ENCODE data around the gene ISOC2. TPM values are rescaled to one million over a fixed set of nuclear protein-coding genes. Genes with fewer than 3 reads are reported as not detected.

ISOC2 gene
- polyA plus RNA-seq, 3 donors: 14.8 to 20.2 (median 14.9) TPM

DNA sequence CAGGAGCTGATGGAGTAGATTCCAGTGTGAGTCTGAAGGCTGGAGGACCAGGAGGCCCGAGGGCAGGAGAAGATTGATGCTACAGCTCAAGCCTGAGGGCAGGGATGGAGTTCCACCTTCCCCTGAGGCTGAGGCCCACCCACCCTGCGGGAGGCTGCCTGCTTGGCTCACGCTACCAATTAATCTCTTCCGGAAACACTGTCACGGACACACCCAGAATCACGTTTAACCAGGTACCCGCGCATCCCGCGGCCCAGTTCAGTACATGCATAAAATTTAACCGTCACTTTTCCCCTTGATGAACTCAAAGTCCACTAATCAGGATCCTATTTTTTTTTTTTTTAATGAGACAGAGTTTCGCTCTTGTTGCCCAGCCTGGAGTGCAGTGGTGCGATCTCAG lies 9.8 kb upstream of the ISOC2 start:
- Histone ChIP-seq H2AFZ (ENCODE audit: insufficient read depth, low read depth, low read length, poor library complexity, severe bottlenecking) (no peak overlapping the region), H3K4me3 (replicated peaks in 1 of 3; ENCODE audit: low read depth in 2 of 3, low read length in 3 of 3) (no peak overlapping the region), H4K20me1 (ENCODE audit: insufficient read depth, low read length) (no peaks in the 10 kb centered on the region), H3K4me1 (ENCODE audit: control insufficient read depth in 1 of 2, insufficient read depth in 2 of 2, low read length in 2 of 2) (peaks cover 5 to 7% of the 10 kb centered on the region in 2 donors), H3K4me2 (replicated peaks; ENCODE audit: extremely low read depth, low read length, poor library complexity, severe bottlenecking) (no peak overlapping the region), H3K27ac (ENCODE audit: low read depth in 1 of 2, low read length in 2 of 2) (no peak overlapping the region), H3K27me3 (ENCODE audit: control insufficient read depth in 2 of 2, insufficient read depth in 2 of 2, low read length in 2 of 2) (no peaks in the 10 kb centered on the region), H3K36me3 (replicated peaks in 1 of 2; ENCODE audit: control insufficient read depth in 1 of 2, insufficient read depth in 2 of 2, low read length in 2 of 2) (no peaks in the 10 kb centered on the region), H3K9me3 (replicated peaks in 1 of 2; ENCODE audit: control insufficient read depth in 1 of 2, insufficient read depth in 1 of 2, low read length in 2 of 2) (no peaks in the 10 kb centered on the region), H3K79me2 (ENCODE audit: insufficient read depth, low read length) (no peaks in the 10 kb centered on the region), H3K9ac (ENCODE audit: insufficient read depth, low read length, poor library complexity, severe bottlenecking) (no peak overlapping the region)
- H3K9me3 Mint-ChIP-seq: peaks cover 0 to 3% (median 0%) of the 10 kb centered on the region in 7 donors
- H3K27ac Mint-ChIP-seq: no peak overlapping the region
- WGBS (ENCODE audit: insufficient coverage): 94% methylated on average over 12 of the region's 13 CpGs
- no peaks in the 10 kb centered on the region for H3K36me3 Mint-ChIP-seq
- no peak for DNase-seq
- peaks cover 11% of the 10 kb centered on the region for H3K4me1 Mint-ChIP-seq
- TF ChIP-seq, protein P1, sequence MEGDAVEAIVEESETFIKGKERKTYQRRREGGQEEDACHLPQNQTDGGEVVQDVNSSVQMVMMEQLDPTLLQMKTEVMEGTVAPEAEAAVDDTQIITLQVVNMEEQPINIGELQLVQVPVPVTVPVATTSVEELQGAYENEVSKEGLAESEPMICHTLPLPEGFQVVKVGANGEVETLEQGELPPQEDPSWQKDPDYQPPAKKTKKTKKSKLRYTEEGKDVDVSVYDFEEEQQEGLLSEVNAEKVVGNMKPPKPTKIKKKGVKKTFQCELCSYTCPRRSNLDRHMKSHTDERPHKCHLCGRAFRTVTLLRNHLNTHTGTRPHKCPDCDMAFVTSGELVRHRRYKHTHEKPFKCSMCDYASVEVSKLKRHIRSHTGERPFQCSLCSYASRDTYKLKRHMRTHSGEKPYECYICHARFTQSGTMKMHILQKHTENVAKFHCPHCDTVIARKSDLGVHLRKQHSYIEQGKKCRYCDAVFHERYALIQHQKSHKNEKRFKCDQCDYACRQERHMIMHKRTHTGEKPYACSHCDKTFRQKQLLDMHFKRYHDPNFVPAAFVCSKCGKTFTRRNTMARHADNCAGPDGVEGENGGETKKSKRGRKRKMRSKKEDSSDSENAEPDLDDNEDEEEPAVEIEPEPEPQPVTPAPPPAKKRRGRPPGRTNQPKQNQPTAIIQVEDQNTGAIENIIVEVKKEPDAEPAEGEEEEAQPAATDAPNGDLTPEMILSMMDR (IDR thresholded peaks at IDR 0.05): no peak
- intact Hi-C loops (cut with micrococcal nuclease): no loop called here
- H3K27me3 Mint-ChIP-seq (ENCODE audit: low read depth in 3 of 3): peaks cover 4 to 8% (median 8%) of the 10 kb centered on the region in 3 donors
- no peak overlapping the region for H3K4me3 Mint-ChIP-seq

DNA sequence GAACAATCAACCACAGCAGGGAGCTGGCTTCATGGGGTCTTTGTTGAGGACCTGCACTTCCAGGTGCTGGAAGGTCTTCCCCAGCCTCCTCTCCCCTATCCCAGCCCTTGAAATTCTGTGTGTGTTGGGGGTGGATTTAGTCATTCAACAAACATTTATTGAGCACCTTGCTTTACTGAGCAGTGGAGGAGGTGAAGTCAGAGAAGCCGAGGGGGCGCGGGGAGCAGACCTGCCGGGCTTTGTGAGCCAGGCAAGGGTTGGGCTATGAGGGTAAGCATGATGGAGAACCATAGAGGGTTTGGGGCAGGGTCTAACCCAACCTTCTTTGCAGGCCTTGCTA lies 6.6 kb upstream of the ISOC2 start:
- Mint-ChIP-seq H3K27me3 (ENCODE audit: low read depth in 3 of 3) (peaks cover 5 to 11% (median 10%) of the 10 kb centered on the region in 3 donors), H3K9me3 (peaks cover 0 to 3% (median 0%) of the 10 kb centered on the region in 7 donors), H3K4me1 (peaks cover 3% of the 10 kb centered on the region), H3K27ac (no peak overlapping the region), H3K4me3 (no peak overlapping the region), H3K36me3 (no peaks in the 10 kb centered on the region)
- H3K27me3 ChIP-seq (ENCODE audit: control insufficient read depth in 2 of 2, insufficient read depth in 2 of 2, low read length in 2 of 2): no peaks in the 10 kb centered on the region
- DNase-seq: no peak
- H3K27ac ChIP-seq (ENCODE audit: low read depth in 1 of 2, low read length in 2 of 2): no peak overlapping the region
- no peak overlapping the region for H3K4me3 ChIP-seq (replicated peaks in 1 of 3; ENCODE audit: low read depth in 2 of 3, low read length in 3 of 3)
- intact Hi-C loops (cut with micrococcal nuclease): loop anchor here (5.0 kb wide), 1 partner anchor 34 kb away; no protein-coding TSS in a partner anchor
- H3K36me3 ChIP-seq (replicated peaks in 1 of 2; ENCODE audit: control insufficient read depth in 1 of 2, insufficient read depth in 2 of 2, low read length in 2 of 2): no peaks in the 10 kb centered on the region
- H3K9me3 ChIP-seq (replicated peaks in 1 of 2; ENCODE audit: control insufficient read depth in 1 of 2, insufficient read depth in 1 of 2, low read length in 2 of 2): no peaks in the 10 kb centered on the region
- no peaks in the 10 kb centered on the region for H3K4me1 ChIP-seq (ENCODE audit: control insufficient read depth in 1 of 2, insufficient read depth in 2 of 2, low read length in 2 of 2)
- H3K79me2 ChIP-seq (ENCODE audit: insufficient read depth, low read length): no peaks in the 10 kb centered on the region
- no peak overlapping the region for H3K9ac ChIP-seq (ENCODE audit: insufficient read depth, low read length, poor library complexity, severe bottlenecking)
- no peak overlapping the region for H3K4me2 ChIP-seq (replicated peaks; ENCODE audit: extremely low read depth, low read length, poor library complexity, severe bottlenecking)
- TF ChIP-seq, protein P1 (IDR thresholded peaks at IDR 0.05): peak; percentile 66
- WGBS (ENCODE audit: insufficient coverage): 61% methylated on average over 3 of the region's 4 CpGs
- H4K20me1 ChIP-seq (ENCODE audit: insufficient read depth, low read length): no peaks in the 10 kb centered on the region
- peak overlapping the region; percentile 59 for H2AFZ ChIP-seq (ENCODE audit: insufficient read depth, low read depth, low read length, poor library complexity, severe bottlenecking)
